WTC11 (cell line): Measurements from ENCODE around the gene EFNA5. TPM values are rescaled to one million over a fixed set of nuclear protein-coding genes. Genes with fewer than 3 reads are reported as not detected.
A peak's percentile ranks its signal among the peaks of the same experiment; 100 is the strongest.

ENCODE experiments used
- ATAC-seq: fragments of 200-7000 bp; cut with Tn5 transposase; 2 replicates; pipeline ENCODE4 v1.10.0; 2021; ENCODE audit warnings: mild to moderate bottlenecking, moderate library complexity
- CTCF ChIA-PET: fragments of 300-600 bp; sonication (Branson Sonifier 250); formaldehyde crosslinking; loops from one replicate; lab custom pipeline; 2021; ENCODE audit warnings: antibody characterized with exemption; lab: Charles Lee
- POLR2A ChIA-PET: fragments of 350-600 bp; sonication (Branson Sonifier 250); formaldehyde crosslinking; loops from one replicate; lab custom pipeline; 2021; ENCODE audit warnings: antibody characterized with exemption; lab: Charles Lee
- DNase-seq: peaks from one replicate; pipeline ENCODE4 v3.0.0; 2021; ENCODE audit warnings: low spot score
- H3K27ac Mint-ChIP-seq: 2 replicates; pipeline ENCODE4 v1.8.0; 2021; ENCODE audit warnings: mixed read lengths
- H3K27me3 Mint-ChIP-seq: 2 replicates; pipeline ENCODE4 v1.8.0; 2021; ENCODE audit warnings: low read depth, mild to moderate bottlenecking, moderate library complexity, mixed read lengths
- H3K36me3 Mint-ChIP-seq: 2 replicates; pipeline ENCODE4 v1.8.0; 2021; ENCODE audit warnings: mixed read lengths
- H3K4me1 Mint-ChIP-seq: 2 replicates; pipeline ENCODE4 v1.8.0; 2022; ENCODE audit warnings: mixed read lengths
- H3K4me3 Mint-ChIP-seq: 2 replicates; pipeline ENCODE4 v1.8.0; 2021; ENCODE audit warnings: mild to moderate bottlenecking, moderate library complexity, mixed read lengths
- H3K9me3 Mint-ChIP-seq: 2 replicates; pipeline ENCODE4 v1.8.0; 2021; ENCODE audit warnings: mixed read lengths
- E2F4 ChIP-seq: sonication (generic); formaldehyde crosslinking; IDR thresholded peaks from 2 replicates; pipeline ENCODE4 v1.8.1; 2022; ENCODE audit warnings: low read depth, mild to moderate bottlenecking, moderate library complexity, missing genetic modification reagents, borderline replicate concordance
- E2F5 ChIP-seq: sonication (generic); formaldehyde crosslinking; IDR thresholded peaks from 2 replicates; pipeline ENCODE4 v1.8.1; 2022; ENCODE audit warnings: mild to moderate bottlenecking, moderate library complexity, missing genetic modification reagents
- FOXK1 ChIP-seq: sonication (generic); formaldehyde crosslinking; IDR thresholded peaks from 2 replicates; pipeline ENCODE4 v1.8.0; 2022; ENCODE audit warnings: mild to moderate bottlenecking, moderate library complexity, missing genetic modification reagents
- FOXP1 ChIP-seq: sonication (generic); formaldehyde crosslinking; IDR thresholded peaks from 2 replicates; pipeline ENCODE4 v1.8.0; 2022; ENCODE audit warnings: missing genetic modification reagents, mild to moderate bottlenecking, moderate library complexity, borderline replicate concordance
- FOXP4 ChIP-seq: sonication (generic); formaldehyde crosslinking; IDR thresholded peaks from 2 replicates; pipeline ENCODE4 v1.8.0; 2022; ENCODE audit warnings: mild to moderate bottlenecking, missing genetic modification reagents
- GTF2I ChIP-seq: fragments of 250-450 bp; sonication (Bioruptor Pico); conservative IDR thresholded peaks from 2 replicates; pipeline ENCODE4 v1.4.0; 2021; ENCODE audit warnings: mild to moderate bottlenecking
- MAX ChIP-seq: sonication (generic); formaldehyde crosslinking; IDR thresholded peaks from 2 replicates; pipeline ENCODE4 v1.8.0; 2022; ENCODE audit warnings: mild to moderate bottlenecking, missing genetic modification reagents
- MYBL2 ChIP-seq: sonication (generic); formaldehyde crosslinking; IDR thresholded peaks from 2 replicates; pipeline ENCODE4 v1.8.1; 2023; ENCODE audit warnings: mild to moderate bottlenecking, moderate library complexity, missing genetic modification reagents
- PRDM15 ChIP-seq: sonication (generic); formaldehyde crosslinking; IDR thresholded peaks from 2 replicates; pipeline ENCODE4 v1.8.0; 2022; ENCODE audit warnings: missing genetic modification reagents
- SP1 ChIP-seq: sonication (generic); formaldehyde crosslinking; conservative IDR thresholded peaks from 2 replicates; pipeline ENCODE4 v1.8.1; 2022; ENCODE audit warnings: missing genetic modification reagents
- USF1 ChIP-seq: sonication (generic); formaldehyde crosslinking; IDR thresholded peaks from 2 replicates; pipeline ENCODE4 v1.8.0; 2022; ENCODE audit warnings: mild to moderate bottlenecking, missing genetic modification reagents
- USF2 ChIP-seq: sonication (generic); formaldehyde crosslinking; IDR thresholded peaks from 2 replicates; pipeline ENCODE4 v1.8.1; 2023; ENCODE audit warnings: mild to moderate bottlenecking, missing genetic modification reagents, moderate library complexity
- ZBTB21 ChIP-seq: sonication (generic); formaldehyde crosslinking; IDR thresholded peaks from 2 replicates; pipeline ENCODE4 v1.8.1; 2023; ENCODE audit warnings: mild to moderate bottlenecking, missing genetic modification reagents, borderline replicate concordance
- ZBTB43 ChIP-seq: sonication (generic); formaldehyde crosslinking; IDR thresholded peaks from 2 replicates; pipeline ENCODE4 v1.8.1; 2023; ENCODE audit warnings: mild to moderate bottlenecking, missing genetic modification reagents
- ZNF263 ChIP-seq: sonication (generic); formaldehyde crosslinking; IDR thresholded peaks from 2 replicates; pipeline ENCODE4 v1.8.1; 2022; ENCODE audit warnings: low read depth, mild to moderate bottlenecking, moderate library complexity, missing genetic modification reagents
- total RNA-seq: library from RNA; stranded (reverse); gene quantifications from 3 replicates; pipeline ENCODE4 v1.2.3, GENCODE V29; 2021

Gene EFNA5
- total RNA-seq, 1 experiment from 2014 or later: 17.4 TPM

- TF ChIP-seq E2F5 (CRISPR knock-in tag): peak; percentile 63
- peak; percentile 78 for TF ChIP-seq USF2
- peak; percentile 93 for TF ChIP-seq FOXP1 (CRISPR knock-in tag)
- peak; percentile 58; the same call in 1 of the 2 replicates for TF ChIP-seq E2F4
- no peak for TF ChIP-seq ZNF263
- peak; percentile 68; the same call in 1 of the 2 replicates for TF ChIP-seq FOXP4 (CRISPR knock-in tag)
- TF ChIP-seq ZBTB21 (CRISPR knock-in tag): 0 out of 2 replicates have a peak, but pooled peaks have one; percentile 11
- TF ChIP-seq ZBTB43: peak; percentile 42; the same call in 1 of the 2 replicates
- peak; percentile 72 for TF ChIP-seq SP1 (CRISPR knock-in tag)
- TF ChIP-seq GTF2I (CRISPR knock-in tag): 0 out of 2 replicates have a peak, but pooled peaks have one; percentile 42
- TF ChIP-seq FOXK1: 0 out of 2 replicates have a peak, but pooled peaks have one; percentile 30
- peak; percentile 18; the same call in 1 of the 2 replicates for TF ChIP-seq USF1 (CRISPR knock-in tag)
- TF ChIP-seq MAX (CRISPR knock-in tag): peak; percentile 64
- TF ChIP-seq, all 79 proteins: peak for 19
Observed at GRCh38 chr5:107672211-107673038, 1.7 kb upstream of the EFNA5 start (continued).

- TF ChIP-seq MYBL2 (CRISPR knock-in tag) (peak; percentile 62; the same call in 1 of the 2 replicates), PRDM15 (no peak)
- Mint-ChIP-seq H3K9me3 (no peaks in the 10 kb centered on the region), H3K27me3 (peaks cover 36% of the 10 kb centered on the region), H3K4me3 (peak overlapping the region; percentile 92), H3K36me3 (no peaks in the 10 kb centered on the region), H3K27ac (peak overlapping the region; percentile 84), H3K4me1 (peaks cover 33% of the 10 kb centered on the region)
- ATAC-seq: no peak
- CTCF ChIA-PET: interaction anchor here (0.9 to 1.1 kb wide), 2 partner anchors 203 to 553 kb away, joined by 3 to 4 read pairs; no protein-coding TSS in a partner anchor
- DNase-seq: no peak
- POLR2A ChIA-PET: interaction anchor here (0.7 to 1.2 kb wide), 3 partner anchors 10 to 99 kb away, joined by 4 to 12 read pairs (median 7); no protein-coding TSS in a partner anchor
Observed at GRCh38 chr5:107671742-107672210, 1.0 kb upstream of the EFNA5 start.
